ENCODE results near the gene HDAC4.

DNA sequence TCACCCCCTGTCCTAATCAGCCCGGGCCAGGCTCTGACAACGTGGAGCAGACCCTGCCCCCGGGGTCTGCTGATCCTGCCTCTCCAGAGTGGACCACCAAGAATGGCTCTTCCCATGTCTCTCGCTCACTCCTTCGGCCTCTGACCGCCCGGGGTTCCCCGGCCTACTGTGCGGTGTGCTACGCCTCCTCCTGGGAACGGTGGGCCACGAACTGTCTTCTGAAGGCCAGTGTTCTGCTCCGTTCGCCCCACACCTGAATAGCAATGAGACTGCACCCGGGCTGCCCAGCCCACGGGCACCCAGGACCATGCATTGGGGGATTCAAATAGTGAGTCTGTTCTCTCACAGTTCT is 363.3 kb downstream of the HDAC4 start:
- TF ChIP-seq CTCF (IDR thresholded peaks at IDR 0.05) (no peak), POLR2A (IDR thresholded peaks at IDR 0.05) (no peak)
